IPS DF 19.7 (cell line): Measurements from ENCODE around the gene RSPO3.
"Not testable (repeated sequence)": the region's sequence is repeated elsewhere in the genome, so short reads cannot be mapped to it uniquely, and the experiment has no call there.

ENCODE experiments used
- DNase-seq: peaks from one replicate; pipeline ENCODE4 v3.0.0-alpha.2; 2013; ENCODE audit warnings: low read depth, low spot score

The RSPO3 gene, protein sequence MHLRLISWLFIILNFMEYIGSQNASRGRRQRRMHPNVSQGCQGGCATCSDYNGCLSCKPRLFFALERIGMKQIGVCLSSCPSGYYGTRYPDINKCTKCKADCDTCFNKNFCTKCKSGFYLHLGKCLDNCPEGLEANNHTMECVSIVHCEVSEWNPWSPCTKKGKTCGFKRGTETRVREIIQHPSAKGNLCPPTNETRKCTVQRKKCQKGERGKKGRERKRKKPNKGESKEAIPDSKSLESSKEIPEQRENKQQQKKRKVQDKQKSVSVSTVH

DNA sequence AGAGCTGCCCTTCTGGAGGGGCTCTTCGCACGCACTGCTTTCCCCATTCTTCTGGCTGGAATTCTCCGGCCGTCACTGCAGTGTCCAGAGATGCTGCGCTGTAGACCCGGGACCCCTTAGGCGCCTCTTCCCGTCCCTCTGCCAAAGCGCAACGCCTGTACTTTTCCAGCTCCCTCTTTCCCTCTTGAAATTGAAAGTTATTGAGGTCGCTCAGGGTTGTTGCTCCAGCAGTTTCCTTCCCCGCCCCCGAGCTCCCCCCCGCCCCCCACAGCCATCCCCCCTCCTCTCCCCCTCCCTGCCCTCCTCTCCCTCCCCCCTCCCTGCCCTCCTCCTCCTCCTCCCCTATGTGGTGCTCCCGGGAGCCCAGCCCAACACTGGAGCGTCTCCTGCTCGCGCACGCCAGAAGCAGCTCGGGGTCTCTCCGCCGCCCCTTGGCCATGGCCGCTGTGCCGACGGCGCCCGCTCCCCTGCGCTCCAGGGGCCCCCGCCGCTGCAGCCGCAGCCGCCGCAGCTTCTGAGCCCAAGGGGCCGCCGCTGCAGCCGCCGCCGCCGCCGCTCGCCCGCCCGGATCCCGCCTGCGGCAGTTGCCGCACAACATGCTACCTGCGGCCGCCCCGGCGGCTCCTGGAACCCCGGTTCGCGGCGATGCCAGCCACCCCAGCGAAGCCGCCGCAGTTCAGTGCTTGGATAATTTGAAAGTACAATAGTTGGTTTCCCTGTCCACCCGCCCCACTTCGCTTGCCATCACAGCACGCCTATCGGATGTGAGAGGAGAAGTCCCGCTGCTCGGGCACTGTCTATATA is at the start of gene RSPO3:
RSPO3 (plus strand) TSS at position 374 of the 804 bp plus-strand sequence. CDS start 522 bp downstream, outside the sequence.
- DNase-seq = no peak

DNA sequence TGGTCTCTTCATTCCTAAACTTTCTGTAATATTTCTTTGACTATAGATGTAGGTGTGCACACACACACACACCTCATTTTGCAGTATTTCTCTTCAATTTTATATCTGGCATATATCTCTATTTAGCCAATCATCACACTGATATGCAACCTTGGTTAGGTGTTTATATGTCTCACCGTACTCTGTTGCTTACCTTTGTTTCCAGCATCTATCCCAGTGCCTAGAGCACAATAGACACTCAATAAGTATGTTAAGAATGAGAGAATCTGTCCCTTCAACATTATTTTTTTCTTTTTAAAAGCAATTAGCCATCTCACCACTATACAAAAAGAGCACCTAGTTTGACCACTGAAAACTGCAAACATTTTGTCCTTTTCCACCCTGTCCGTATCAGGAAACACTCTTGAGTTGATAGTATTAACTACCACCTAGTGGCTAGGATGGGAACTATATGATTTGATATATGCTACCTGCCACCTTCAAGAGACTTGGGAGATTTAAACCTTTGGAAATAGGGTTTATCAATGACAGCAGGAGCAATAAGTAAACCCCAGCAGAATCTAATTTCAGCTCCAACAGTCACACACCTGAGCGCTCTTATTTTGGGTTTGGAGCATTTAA is 48.7 kb upstream of the RSPO3 start:
- DNase-seq = no peak

DNA sequence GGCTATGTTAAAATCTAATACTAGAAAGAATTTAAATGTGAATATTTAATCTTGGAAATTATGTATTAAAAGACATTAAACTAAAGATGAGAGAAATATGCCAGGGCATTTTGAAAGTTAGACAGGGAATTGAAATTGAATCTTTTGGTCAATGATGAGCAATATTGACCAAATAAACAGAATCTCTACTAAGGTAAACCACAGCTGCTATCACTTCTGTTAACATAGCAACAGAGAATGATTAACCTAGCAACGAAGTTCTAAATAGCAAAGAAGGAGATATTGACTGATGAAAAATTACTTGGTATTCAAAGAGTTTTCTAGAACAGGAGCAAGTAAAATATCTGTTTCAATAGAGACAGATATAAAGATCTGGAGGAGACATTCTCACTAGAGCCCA is 45.2 kb upstream of the RSPO3 start:
- no peak for DNase-seq

DNA sequence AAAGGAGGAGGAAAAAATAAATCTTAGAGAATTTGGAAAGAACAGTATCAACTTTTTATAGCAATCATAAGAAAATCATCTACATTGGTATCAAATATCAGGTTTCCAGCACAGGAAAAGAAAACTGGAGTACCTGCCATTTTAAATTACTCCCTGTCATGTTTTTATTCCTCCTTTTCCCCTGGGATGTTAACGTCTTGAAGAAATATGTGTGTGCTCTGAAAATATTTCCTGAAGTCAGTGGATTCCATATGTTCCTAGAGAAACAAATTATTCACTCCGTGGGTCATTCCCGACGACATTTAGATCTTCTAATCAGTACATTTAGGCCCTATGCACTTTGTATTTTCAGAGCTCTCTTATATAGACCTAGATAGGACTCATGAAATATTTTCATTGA is 42.0 kb upstream of the RSPO3 start:
- no peak for DNase-seq

DNA sequence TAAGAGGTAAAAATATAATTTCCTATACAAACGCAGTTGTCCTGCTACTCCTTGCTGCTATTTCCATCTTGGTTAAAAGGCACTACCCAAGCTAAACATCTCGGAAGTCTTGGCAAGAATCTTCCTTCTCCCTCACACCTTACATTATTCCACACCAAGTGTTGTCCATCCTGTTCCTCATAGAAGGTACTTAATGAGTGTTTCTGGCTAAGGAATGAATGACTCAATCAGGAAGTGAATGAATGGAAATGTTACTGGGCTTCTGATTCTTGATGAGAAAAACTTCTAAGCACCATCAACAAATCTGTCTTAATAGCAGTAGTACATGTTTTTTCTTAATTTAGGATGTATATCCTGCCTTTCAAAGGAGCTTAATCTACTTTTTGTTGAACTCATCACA is 40.6 kb upstream of the RSPO3 start:
- DNase-seq = no peak

DNA sequence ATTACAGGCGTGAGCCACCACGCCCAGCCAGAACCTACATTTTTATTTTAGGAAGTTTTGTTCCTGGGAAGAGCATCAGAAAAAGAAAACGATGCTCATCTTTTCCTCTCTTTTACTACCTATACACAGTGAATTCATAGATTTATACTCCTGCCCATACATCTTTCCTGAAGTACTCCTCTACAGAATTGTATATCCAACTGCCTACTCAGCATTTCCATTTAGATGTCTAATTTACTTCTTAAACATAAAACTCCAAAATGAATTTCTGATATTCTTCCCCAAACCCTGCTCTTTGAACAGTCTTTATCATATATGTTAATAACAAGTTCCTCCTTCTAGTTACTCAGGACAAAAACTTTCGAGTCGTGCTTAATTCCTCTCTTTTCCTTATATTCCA is 39.8 kb upstream of the RSPO3 start:
- DNase-seq = no peak

DNA sequence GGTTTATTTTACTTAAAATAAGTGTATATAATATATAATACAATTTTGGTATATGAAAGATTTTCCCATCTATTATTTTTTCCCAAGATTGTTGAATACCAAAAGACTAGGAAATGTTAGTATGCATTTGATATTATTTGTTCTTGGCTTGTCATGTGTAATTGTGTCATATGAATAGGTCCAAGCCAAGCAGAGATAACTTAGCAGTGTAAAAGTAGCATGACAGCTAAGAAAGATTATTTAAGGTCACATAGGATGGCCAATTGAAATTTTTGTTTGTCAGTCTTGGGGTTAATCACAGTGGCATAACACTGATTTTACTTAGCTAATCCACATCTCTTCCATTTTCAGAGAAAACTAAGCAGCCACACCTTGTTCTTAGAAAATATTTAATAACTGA is 38.8 kb upstream of the RSPO3 start:
- DNase-seq = no peak

DNA sequence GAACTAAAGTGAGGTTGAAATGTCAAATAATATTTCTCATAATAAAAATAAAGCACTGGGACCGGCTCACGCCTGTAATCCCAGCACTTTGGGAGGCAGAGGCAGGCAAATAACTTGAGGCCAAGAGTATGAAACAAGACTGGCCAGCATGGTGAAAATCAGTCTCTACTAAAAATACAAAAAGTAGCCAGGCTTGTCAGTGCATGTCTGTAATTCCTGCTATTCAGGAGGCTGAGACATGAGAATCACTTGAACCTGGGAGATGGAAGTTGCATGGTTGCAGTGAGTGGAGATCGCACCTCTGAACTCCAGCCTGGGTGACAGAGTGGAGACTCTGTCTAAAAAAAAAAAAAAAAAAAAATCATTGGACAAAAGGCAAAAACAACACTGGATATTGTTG is 38.4 kb upstream of the RSPO3 start:
- DNase-seq = no peak

DNA sequence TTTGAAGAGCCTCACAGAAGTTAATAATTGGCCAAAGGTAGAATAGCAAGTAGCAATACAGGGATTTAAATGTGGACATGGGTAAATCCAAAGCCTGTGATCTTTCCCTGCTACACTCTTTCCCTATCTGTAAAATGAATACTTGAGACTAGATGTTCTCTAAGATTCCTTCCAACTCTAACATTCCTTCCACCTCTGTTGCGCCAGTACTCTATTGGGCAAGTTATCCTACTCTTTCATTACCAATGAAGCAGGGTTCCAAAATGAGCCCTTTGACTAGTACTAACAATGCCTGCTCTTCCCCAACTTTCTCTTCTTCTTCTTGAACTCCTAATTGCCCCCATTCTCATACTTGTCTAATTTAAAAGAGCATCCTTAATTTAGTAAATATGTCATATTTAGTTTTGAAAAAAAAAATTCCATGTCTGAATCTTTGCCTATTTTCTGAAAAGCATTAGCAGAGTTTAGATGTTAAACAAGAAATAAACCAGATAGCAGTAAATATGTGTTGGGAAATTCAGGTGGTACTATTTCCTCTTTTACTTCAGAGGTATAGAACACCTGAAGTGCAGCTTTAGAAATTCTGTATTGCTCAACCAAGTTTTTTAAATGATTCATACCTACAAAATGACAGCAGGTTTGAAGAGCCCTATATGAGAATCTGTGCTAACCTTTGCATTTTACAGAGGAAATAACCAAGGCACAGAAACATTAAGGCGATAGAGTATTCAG is 35.1 kb upstream of the RSPO3 start:
- DNase-seq = no peak

DNA sequence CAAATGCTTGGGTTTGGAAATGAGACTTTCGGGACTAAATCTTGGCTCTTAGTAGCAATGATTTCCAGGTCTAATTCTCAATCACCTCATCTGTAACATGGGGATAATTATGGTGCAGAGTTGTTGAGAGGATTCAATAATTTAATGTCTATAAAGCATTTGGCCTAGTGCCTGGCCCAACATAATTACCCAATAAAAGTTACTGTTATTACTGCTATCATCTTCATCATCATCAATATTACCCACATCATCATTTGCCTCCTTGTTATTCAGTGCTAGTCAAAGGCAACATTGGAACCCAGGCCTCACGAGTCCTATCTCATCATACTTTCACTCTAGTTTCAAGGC is 34.5 kb upstream of the RSPO3 start:
- DNase-seq = no peak

DNA sequence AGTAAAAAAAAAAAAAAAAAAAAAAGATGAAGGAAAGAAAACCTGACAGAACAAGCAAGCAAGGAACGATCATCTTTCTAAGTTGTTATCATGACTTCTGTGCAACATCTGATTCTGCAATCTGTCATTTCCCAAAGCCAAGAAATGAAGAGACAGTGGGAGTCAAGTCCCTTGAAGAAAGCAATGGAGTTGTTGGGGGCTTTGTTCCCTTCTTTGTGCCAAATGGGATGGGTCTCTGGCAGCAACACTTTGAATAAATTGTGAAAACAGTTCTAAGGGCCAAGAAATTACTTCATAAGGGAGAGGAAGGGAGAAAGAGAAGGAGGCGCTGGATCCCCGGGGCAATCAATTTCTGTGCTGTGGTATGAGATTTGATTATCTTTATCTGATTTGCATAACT is 33.3 kb upstream of the RSPO3 start:
- DNase-seq = no peak

DNA sequence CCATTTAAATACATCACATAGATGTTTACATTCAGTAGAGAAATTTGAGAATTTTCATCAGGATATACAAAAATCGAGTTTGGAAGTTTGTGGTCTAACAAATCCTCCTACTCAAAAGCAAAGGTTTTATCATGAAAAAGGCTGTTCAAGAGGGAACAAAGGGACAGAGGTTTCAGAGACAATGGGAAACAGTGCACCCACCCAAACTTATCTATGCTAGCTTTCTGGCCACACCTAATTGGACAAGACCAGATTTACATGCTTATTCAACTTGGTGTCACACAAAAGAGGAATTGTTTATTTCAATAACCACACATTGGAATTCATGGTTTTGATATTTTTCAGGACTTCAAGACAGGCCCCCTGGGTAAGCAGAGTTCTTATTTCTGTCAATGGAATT is 28.4 kb upstream of the RSPO3 start:
- DNase-seq = no peak

DNA sequence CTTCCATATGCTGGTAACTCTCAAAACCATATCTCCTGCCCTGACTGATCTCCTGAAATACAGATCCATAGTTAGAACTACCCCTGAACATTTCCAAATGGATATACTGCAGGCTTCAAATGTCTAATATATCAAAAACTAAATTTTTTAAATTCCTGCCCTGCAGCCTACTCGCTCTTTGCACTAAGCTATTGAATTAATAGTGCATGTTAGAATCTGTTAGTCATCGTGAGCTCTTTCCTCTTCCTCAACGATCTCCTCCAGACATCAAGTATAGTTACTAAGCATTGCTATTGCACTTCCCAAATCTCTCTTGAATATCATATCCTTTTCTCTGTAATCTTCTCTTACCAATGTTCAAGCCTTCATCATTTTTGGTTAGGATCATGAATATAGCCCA is 26.0 kb upstream of the RSPO3 start:
- no peak for DNase-seq

DNA sequence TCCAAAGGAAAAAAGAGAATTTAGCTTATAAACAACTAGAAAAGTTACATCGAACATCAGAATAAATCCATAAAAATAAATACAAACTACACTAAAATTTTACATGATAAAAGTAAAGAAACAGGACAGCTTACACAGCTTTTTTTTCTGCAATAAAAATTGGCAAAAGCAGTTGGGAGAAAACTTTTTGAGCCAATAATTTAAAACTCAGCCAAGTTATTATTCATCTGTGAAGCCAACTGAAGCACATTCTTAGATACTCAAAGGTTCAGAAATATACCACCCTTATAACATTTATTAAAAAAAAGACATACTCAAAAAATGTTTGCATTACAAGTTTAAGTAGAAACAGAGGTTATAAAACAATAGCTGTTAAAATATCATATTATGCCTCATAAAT is 23.7 kb upstream of the RSPO3 start:
- no peak for DNase-seq

DNA sequence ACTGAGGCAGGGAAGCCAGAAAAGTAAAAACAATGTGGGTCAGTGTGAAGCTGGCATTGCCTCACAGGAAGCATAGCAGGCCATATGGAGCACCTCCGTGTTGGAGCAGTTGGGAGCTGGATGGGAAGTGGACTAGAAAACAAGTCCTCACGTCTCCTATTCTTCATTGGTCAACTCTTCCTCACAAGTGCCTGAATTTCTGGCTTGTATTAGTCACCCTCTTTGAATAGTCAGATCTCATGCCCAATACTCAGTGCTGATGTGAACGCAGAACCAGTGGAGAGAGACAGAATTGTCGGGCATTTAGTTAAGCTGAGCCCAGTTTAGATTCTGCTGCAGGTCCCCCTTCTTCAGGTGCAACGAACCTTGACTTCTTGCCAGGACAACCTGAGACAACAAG is 22.3 kb upstream of the RSPO3 start:
- DNase-seq = no peak

DNA sequence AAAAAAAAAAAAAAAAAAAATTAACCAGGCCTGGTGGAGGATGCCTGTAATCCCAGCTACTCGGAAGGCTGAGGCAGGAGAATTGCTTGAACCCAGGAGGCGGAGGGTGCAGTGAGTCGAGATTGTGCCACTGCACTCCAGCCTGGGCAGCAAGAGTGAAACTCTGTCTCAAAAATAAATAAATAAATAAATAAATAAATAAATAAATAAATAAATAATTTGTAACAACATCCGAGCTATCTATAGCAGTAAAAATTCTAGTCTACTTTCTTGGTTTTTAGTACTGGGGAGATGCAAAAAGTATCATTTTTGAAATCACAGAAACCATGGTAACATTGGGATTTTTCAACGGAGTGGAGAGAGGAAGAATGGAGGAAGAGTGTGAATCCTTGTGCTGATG is 21.0 kb upstream of the RSPO3 start:
- not testable (repeated sequence) for DNase-seq

DNA sequence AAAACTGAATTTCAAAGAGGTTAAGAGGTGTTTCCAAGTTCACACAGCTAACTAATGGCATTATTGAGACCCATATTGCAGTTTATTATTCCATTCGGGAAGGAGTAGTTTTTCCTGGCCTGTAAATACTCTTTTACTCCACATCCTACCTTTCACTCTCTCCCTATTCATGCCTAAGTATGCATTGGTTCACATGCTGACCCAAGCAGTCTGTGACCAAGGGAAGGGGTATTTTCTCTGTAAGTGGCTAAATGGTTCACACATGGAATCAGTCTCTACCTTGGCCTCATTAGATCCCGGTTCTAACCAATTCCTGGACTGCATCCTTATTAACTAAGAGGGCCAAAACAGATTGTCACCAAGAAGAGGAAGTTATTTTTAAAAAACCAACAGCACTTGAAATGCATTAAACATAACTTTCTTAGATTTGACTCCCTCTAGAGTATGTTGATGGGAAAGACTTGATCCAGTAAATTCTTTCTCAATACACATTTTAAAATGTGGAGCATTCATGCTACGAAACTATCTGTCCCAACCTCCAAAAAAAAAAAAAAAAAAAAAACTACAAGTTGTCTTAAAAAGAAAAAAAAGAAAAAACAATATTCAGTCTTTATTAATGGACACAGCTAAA is 17.8 kb upstream of the RSPO3 start:
- no peak for DNase-seq

DNA sequence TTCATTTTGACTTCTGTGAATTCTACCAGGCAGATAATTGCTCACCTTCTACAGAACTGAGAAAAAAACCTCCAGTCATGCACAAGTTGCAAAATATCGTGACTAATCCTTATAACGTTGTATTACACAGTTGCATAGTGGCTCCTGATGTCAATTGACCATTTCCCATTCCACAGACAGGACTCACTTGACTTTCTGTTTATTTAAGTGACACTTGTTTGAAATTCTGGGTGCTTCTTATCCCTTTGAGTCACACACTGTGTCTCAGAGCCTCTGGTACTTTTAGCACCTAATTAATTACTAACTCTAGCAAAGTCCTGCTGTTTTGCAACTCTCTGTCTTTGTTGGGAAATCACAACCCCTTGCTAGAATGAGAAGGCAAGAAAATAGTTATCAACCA is 16.2 kb upstream of the RSPO3 start:
- no peak for DNase-seq

DNA sequence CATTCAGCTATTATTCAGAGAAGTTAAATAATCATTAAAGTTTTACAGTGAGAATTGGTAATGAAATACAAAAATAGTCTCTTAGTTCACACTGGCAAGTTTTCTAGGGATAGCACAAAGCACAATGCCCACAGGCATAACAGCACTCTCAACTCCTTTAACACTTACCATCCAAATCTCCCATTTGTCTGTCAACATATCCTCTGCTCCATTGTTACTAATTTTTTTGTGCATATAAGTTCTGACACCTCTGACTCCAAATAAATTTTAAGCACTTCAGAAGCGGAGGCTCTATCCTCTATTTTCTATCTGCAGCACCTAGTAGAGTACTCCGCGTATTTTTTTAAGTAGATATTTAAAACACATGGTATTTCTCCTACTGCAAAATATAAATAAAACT is 15.6 kb upstream of the RSPO3 start:
- no peak for DNase-seq

DNA sequence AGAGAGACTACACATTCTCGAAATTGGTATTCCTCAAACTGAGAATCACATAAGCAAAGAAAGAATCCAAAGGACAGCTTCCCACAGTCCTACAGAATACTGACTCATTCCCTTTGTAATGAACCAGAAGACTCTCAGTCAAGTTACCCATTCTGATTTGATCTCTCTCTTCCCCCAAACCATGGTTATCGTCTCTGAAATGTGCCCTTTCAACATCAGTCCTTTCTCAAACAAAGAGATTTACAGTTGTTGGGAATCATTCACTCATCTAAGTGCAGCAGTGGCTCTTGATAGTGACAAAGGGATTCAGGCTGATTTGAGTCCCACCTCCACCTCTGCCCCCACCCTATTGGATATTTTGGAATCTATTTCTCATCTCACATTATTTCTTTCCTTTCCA is 15.0 kb upstream of the RSPO3 start:
- DNase-seq = no peak

DNA sequence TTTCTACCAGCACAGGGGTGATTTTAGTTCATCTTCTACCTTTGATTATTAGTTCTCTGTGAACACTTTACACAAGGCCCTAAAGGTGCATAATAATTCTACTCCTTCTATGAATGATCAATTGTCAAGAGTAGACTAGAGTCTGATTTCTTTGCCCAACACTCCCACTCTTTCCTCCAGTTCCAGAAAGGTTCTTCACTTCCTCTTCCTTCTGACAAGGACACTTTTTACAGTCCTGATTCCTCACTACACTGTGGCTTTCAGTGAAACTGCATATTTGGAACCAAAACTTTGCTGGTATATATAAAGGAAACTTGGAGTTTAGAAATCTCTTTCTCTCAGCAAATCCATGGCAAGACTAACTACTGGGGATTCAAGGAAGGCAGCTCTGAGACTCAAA is 10.6 kb upstream of the RSPO3 start:
- DNase-seq = no peak

DNA sequence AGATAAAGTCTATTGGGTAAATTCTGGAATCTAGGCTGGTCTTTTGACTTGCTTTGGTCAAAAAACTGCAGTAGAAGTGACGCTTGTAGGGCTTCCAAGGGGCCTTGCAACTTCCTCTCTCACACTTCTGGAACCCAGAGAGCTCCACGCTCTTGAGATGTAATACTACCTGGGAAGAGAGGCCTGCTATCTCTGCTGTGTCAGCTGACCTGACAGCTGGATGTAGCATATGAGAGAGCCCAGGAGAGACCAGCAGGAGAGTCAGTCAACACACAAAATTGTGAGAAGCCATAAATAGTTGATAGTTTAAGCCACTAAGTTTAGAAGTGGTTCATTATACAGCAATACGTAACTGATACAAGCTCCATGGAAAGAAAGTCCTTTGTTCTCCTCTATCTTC is 7.8 kb upstream of the RSPO3 start:
- DNase-seq = no peak
